Measurements from ENCODE around the gene CLK2.

- no peak for TF ChIP-seq CTCF (IDR thresholded peaks at IDR 0.05)
- no peak for TF ChIP-seq POLR2A (IDR thresholded peaks at IDR 0.05)
Observed at GRCh38 chr1:155285063-155285462, 11.8 kb upstream of the CLK2 start.

Measured in body of pancreas (tissue), 4 donors.